ENCODE measurements around the gene CDK17. TPM values are rescaled to one million over a fixed set of nuclear protein-coding genes. Genes with fewer than 3 reads are reported as not detected.
"Not testable (repeated sequence)": the region's sequence is repeated elsewhere in the genome, so short reads cannot be mapped to it uniquely, and the experiment has no call there.

CDK17 gene
- polyA plus RNA-seq, 3 donors: 34.9 to 41.6 (median 37.4) TPM

- no peak for DNase-seq (ENCODE audit: low read depth in 3 of 3, low spot score in 2 of 3)
These were observed 73.5 kb downstream of the CDK17 start for GRCh38 chr12:96326628-96327227.

- no peak for DNase-seq (ENCODE audit: low read depth in 3 of 3, low spot score in 2 of 3)
These were observed 76.3 kb downstream of the CDK17 start for GRCh38 chr12:96323906-96324305.

GRCh38 chr12:96322720-96323119 is 77.5 kb downstream of the CDK17 start:
- DNase-seq (ENCODE audit: low read depth in 3 of 3, low spot score in 2 of 3): no peak

- no peak for DNase-seq (ENCODE audit: low read depth in 3 of 3, low spot score in 2 of 3)
These were observed 78.3 kb downstream of the CDK17 start for GRCh38 chr12:96321941-96322340.

GRCh38 chr12:96317801-96318200 is 82.4 kb downstream of the CDK17 start:
- DNase-seq (ENCODE audit: low read depth in 3 of 3, low spot score in 2 of 3): not testable (repeated sequence)

- not testable (repeated sequence) for DNase-seq (ENCODE audit: low read depth in 3 of 3, low spot score in 2 of 3)
These were observed 84.3 kb downstream of the CDK17 start for GRCh38 chr12:96315741-96316481.

- DNase-seq (ENCODE audit: low read depth in 3 of 3, low spot score in 2 of 3): no peak
These were observed 85.5 kb downstream of the CDK17 start for GRCh38 chr12:96314723-96315122.

- no peak for DNase-seq (ENCODE audit: low read depth in 3 of 3, low spot score in 2 of 3)
These were observed 86.6 kb downstream of the CDK17 start for GRCh38 chr12:96313606-96314005.

- no peak for DNase-seq (ENCODE audit: low read depth in 3 of 3, low spot score in 2 of 3)
These were observed 89.0 kb downstream of the CDK17 start for GRCh38 chr12:96311191-96311590.

GRCh38 chr12:96310067-96310466 is 90.2 kb downstream of the CDK17 start:
- DNase-seq (ENCODE audit: low read depth in 3 of 3, low spot score in 2 of 3): no peak

- DNase-seq (ENCODE audit: low read depth in 3 of 3, low spot score in 2 of 3): no peak
These were observed 91.4 kb downstream of the CDK17 start for GRCh38 chr12:96308881-96309280.

GRCh38 chr12:96305665-96306064 is 94.6 kb downstream of the CDK17 start:
- no peak for DNase-seq (ENCODE audit: low read depth in 3 of 3, low spot score in 2 of 3)

GRCh38 chr12:96303653-96304052 is 96.6 kb downstream of the CDK17 start:
- peak in 1 of 3 donors; percentile 5 for DNase-seq (ENCODE audit: low read depth in 3 of 3, low spot score in 2 of 3)

- no peak for DNase-seq (ENCODE audit: low read depth in 3 of 3, low spot score in 2 of 3)
These were observed 97.4 kb downstream of the CDK17 start for GRCh38 chr12:96302687-96303310.

- DNase-seq (ENCODE audit: low read depth in 3 of 3, low spot score in 2 of 3): no peak
These were observed 98.5 kb downstream of the CDK17 start for GRCh38 chr12:96301732-96302131.

GRCh38 chr12:96300064-96300463 is 100.2 kb downstream of the CDK17 start:
- DNase-seq (ENCODE audit: low read depth in 3 of 3, low spot score in 2 of 3): no peak

- no peak for DNase-seq (ENCODE audit: low read depth in 3 of 3, low spot score in 2 of 3)
These were observed 102.7 kb downstream of the CDK17 start for GRCh38 chr12:96297504-96297903.

- DNase-seq (ENCODE audit: low read depth in 3 of 3, low spot score in 2 of 3): no peak
These were observed 104.6 kb downstream of the CDK17 start for GRCh38 chr12:96295532-96296160.

- DNase-seq (ENCODE audit: low read depth in 3 of 3, low spot score in 2 of 3): no peak
These were observed 105.4 kb downstream of the CDK17 start for GRCh38 chr12:96294831-96295230.

- DNase-seq (ENCODE audit: low read depth in 3 of 3, low spot score in 2 of 3): no peak
These were observed 107.1 kb downstream of the CDK17 start for GRCh38 chr12:96293093-96293492.

GRCh38 chr12:96289067-96289466 is 111.2 kb downstream of the CDK17 start:
- no peak for DNase-seq (ENCODE audit: low read depth in 3 of 3, low spot score in 2 of 3)

Data from right renal cortex interstitium (tissue), 3 donors.